ENCODE measurements around the gene PLVAP. TPM values are rescaled to one million over a fixed set of nuclear protein-coding genes. Genes with fewer than 3 reads are reported as not detected.

PLVAP gene
- total and polyA plus RNA-seq, 8 donors = 14.0 to 59.5 (median 20.3) TPM

GRCh38 chr19:17327068-17327653 lies 50.0 kb downstream of the PLVAP start:
- Histone ChIP-seq H3K9me3 (no peaks in the 10 kb centered on the region), H3K27me3 (peaks cover 0 to 40% of the 10 kb centered on the region in 2 donors), H3K36me3 (peaks cover 0 to 20% of the 10 kb centered on the region in 2 donors), H3K4me3 (no peak overlapping the region), H3K4me1 (peaks cover 0 to 33% of the 10 kb centered on the region in 2 donors), H3K27ac (no peak overlapping the region)
- ATAC-seq (no peak), DNase-seq (no peak)
- intact Hi-C loops (cut with DNase I) = no loop called here
- TF ChIP-seq CTCF (IDR thresholded peaks at IDR 0.05) = no peak

GRCh38 chr19:17326595-17326966 lies 50.6 kb downstream of the PLVAP start:
- H3K4me1 ChIP-seq = peaks cover 0 to 33% of the 10 kb centered on the region in 2 donors
- peaks cover 0 to 26% of the 10 kb centered on the region in 2 donors for H3K36me3 ChIP-seq
- no peak overlapping the region for H3K27ac ChIP-seq
- H3K27me3 ChIP-seq = peaks cover 0 to 40% of the 10 kb centered on the region in 2 donors
- TF ChIP-seq CTCF (IDR thresholded peaks at IDR 0.05) = no peak
- intact Hi-C loops (cut with DNase I) = no loop called here
- H3K9me3 ChIP-seq = no peaks in the 10 kb centered on the region
- DNase-seq (no peak), ATAC-seq (no peak)
- H3K4me3 ChIP-seq = no peak overlapping the region

- Histone ChIP-seq H3K9me3 (no peaks in the 10 kb centered on the region), H3K4me1 (peaks cover 0 to 33% of the 10 kb centered on the region in 2 donors), H3K27ac (no peak overlapping the region), H3K36me3 (peaks cover 0 to 31% of the 10 kb centered on the region in 2 donors), H3K4me3 (no peak overlapping the region), H3K27me3 (peaks cover 0 to 37% of the 10 kb centered on the region in 2 donors)
- ATAC-seq (no peak), DNase-seq (no peak)
- no peak for TF ChIP-seq CTCF (IDR thresholded peaks at IDR 0.05)
- intact Hi-C loops (cut with DNase I) = no loop called here
These were observed 51.1 kb downstream of the PLVAP start for GRCh38 chr19:17325881-17326594.

- Histone ChIP-seq H3K27ac (no peak overlapping the region), H3K4me1 (peaks cover 0 to 33% of the 10 kb centered on the region in 2 donors), H3K9me3 (no peaks in the 10 kb centered on the region), H3K27me3 (peaks cover 0 to 28% of the 10 kb centered on the region in 2 donors), H3K36me3 (peaks cover 0 to 35% of the 10 kb centered on the region in 2 donors), H3K4me3 (no peak overlapping the region)
- ATAC-seq = no peak
- intact Hi-C loops (cut with DNase I) = no loop called here
- TF ChIP-seq CTCF (IDR thresholded peaks at IDR 0.05) = no peak
- no peak for DNase-seq
These were observed 52.0 kb downstream of the PLVAP start for GRCh38 chr19:17325133-17325532.

- no peak overlapping the region for H3K27ac ChIP-seq
- intact Hi-C loops (cut with DNase I) = no loop called here
- peaks cover 0 to 41% of the 10 kb centered on the region in 2 donors for H3K36me3 ChIP-seq
- H3K4me3 ChIP-seq = no peak overlapping the region
- peaks cover 0 to 22% of the 10 kb centered on the region in 2 donors for H3K27me3 ChIP-seq
- no peak for TF ChIP-seq CTCF (IDR thresholded peaks at IDR 0.05)
- no peaks in the 10 kb centered on the region for H3K9me3 ChIP-seq
- peaks cover 0 to 32% of the 10 kb centered on the region in 2 donors for H3K4me1 ChIP-seq
- DNase-seq (no peak), ATAC-seq (no peak)
These were observed 52.6 kb downstream of the PLVAP start for GRCh38 chr19:17324357-17325114.
